ENCODE results near the gene PRG3.

Gene PRG3

DNA sequence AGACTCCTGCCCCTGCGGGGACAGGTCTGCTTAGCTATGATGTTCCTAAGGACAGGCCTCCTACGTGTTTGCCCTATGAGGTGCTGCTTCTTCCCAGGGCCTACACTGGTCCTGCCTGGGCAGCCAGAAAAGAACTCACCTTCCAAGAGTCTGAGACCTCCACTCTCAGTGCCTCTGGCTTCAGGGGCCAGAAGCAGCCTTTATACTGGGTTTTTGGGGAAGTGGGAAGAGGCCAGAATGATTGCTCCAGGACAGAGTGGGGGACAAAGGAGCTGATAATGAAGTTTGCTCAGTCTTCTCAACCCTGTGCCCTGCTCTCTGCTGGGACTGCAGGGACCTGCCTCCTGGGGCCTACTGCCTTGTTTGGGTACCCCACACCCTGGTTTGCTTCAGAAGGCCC, at the start of gene PRG3:
PRG3 (minus strand) TSS at position 176 of the 400 bp plus-strand sequence. CDS start 442 bp downstream, outside the sequence.
- in situ Hi-C loops (cut with MboI; ENCODE audit: low sequenced_read_pairs) = no loop called here

DNA sequence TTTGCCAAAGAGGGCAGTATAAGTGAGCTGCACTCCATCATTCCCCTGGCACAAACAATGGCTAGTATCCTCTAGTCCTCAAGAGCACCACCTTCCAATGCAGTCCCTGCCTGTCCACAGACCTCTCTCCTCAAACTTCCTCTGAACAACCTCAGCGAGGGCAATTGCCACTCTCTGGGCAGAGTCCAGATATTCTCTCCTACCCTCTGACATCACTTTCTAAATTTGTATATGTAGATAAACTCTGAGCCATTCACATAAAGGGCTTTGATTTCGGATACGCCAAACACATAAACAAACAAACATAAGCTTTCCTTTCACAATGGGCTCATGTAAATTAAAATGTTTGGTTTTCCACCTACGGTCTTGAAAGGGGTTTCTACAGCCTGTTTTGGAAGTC, 49.0 kb upstream of the PRG3 start:
- in situ Hi-C loops (cut with MboI; ENCODE audit: low sequenced_read_pairs) = no loop called here

GRCh38 chr11:57428643-57429042, 47.7 kb upstream of the PRG3 start:
- in situ Hi-C loops (cut with MboI; ENCODE audit: low sequenced_read_pairs) = no loop called here

DNA sequence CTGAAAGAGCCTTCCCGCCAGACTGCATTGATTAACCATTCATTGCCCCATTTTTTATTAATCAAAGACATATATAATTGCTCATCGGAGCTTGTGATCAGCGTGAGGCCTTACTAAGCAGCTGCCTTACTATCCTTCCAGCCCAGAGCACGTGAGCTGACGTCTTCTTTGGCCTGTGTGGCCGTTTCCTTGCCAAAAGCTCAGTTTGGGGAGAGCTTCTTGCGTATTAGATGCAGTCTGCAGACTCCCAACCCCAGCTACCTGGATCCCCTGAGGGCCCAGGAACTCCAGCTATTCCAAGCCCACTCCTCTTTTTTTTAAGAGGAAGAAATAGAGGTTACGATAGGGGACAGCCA, 46.8 kb upstream of the PRG3 start:
- in situ Hi-C loops (cut with MboI; ENCODE audit: low sequenced_read_pairs) = no loop called here

- in situ Hi-C loops (cut with MboI; ENCODE audit: low sequenced_read_pairs) = no loop called here
These were observed 46.2 kb upstream of the PRG3 start, which contains the start of gene SLC43A3 for GRCh38 chr11:57426929-57427726. Gene SLC43A3, minus strand, starts transcription at chr11:57427121. Its CDS starts 949 bp downstream, at chr11:57426172.

- in situ Hi-C loops (cut with MboI; ENCODE audit: low sequenced_read_pairs) = no loop called here
These were observed 45.5 kb upstream of the PRG3 start for GRCh38 chr11:57426439-57426928.

DNA sequence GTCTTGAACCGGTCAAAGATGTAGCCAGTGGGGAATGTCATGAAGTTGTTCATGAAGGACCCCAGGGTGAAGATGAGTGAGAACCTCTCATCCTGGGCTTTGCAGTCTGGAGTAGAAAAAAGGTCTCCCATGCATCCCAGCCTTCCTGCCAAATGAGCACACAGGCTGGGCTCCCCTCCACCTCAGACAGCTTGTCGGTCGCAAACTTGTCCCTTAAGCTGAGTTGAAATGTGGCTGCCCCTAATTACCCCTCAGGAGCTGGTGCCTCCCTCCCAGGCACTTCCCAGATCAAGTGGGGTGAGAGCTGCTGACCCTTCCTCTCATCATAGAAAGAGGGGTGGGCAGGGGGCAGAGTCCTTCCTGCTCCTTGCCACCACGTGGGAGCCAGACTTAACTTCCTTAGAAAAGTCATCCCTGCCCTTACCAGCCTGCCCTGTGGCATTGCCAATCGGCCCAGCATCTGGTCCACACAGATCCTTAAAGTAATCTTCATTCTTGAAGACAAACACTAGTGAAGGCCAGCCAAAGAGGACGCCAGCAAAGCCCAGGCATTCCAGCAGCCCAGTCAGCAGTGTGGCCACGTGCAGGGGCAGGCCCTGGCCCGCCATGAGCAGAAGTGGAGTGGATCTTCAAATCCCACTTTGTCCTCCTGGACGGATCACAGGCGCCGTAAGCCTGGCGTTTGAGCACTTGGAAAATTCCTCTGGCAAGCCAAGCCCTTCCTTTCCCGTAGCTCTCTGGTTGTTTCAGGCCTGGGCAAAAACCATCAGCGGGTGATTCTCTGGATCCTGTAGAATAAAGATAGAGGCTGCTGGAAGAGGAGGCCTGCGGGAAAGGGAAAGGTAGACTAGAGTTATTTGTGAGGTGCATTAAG, 44.9 kb upstream of the PRG3 start:
- in situ Hi-C loops (cut with MboI; ENCODE audit: low sequenced_read_pairs) = no loop called here

- in situ Hi-C loops (cut with MboI; ENCODE audit: low sequenced_read_pairs) = no loop called here
These were observed 44.0 kb upstream of the PRG3 start for GRCh38 chr11:57424792-57425564.

- in situ Hi-C loops (cut with MboI; ENCODE audit: low sequenced_read_pairs) = no loop called here
These were observed 43.3 kb upstream of the PRG3 start for GRCh38 chr11:57424137-57424791.

DNA sequence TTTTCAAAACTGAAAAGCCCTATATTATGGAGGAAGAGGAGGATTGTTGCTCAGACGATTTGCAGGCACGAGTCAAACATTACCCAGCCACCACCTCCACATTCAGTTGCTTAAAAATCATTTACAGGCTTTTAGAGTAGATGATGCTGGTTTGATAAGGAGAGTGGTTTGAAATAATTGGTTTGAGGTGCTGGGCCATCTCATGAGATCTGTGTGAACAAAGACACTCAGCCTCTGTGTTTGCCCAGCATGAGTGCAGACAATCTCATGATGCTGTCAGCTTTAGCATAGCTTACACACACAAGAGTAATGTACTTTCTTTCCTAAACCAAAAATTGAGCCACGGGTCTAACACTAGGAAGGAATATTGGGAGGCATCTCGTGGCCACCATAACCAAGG, 41.7 kb upstream of the PRG3 start:
- in situ Hi-C loops (cut with MboI; ENCODE audit: low sequenced_read_pairs) = no loop called here

DNA sequence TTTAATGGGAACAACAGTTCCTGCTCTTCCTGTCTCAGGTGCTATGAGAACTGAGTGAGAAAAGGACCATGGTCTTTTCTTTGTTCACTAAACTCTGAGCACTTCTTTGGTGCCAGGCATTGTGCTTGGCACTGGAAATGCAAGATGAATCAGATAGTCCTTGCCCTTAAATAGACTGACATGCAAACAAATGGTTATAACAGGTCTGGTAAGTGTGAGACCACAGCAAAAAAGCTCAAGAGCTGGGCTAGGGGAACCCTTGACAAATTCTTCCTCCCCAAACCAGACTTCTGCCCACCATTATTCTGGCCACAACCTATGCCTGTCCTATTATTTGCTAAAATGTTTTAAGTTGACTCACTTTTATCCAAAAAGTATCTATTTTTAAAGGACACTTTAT, 40.9 kb upstream of the PRG3 start:
- in situ Hi-C loops (cut with MboI; ENCODE audit: low sequenced_read_pairs) = no loop called here

GRCh38 chr11:57421066-57421465, 40.1 kb upstream of the PRG3 start:
- in situ Hi-C loops (cut with MboI; ENCODE audit: low sequenced_read_pairs) = no loop called here

- in situ Hi-C loops (cut with MboI; ENCODE audit: low sequenced_read_pairs) = no loop called here
These were observed 38.2 kb upstream of the PRG3 start for GRCh38 chr11:57419146-57419545.

GRCh38 chr11:57418131-57418530, 37.2 kb upstream of the PRG3 start:
- in situ Hi-C loops (cut with MboI; ENCODE audit: low sequenced_read_pairs) = no loop called here

GRCh38 chr11:57417056-57417455, 36.1 kb upstream of the PRG3 start:
- in situ Hi-C loops (cut with MboI; ENCODE audit: low sequenced_read_pairs) = no loop called here

DNA sequence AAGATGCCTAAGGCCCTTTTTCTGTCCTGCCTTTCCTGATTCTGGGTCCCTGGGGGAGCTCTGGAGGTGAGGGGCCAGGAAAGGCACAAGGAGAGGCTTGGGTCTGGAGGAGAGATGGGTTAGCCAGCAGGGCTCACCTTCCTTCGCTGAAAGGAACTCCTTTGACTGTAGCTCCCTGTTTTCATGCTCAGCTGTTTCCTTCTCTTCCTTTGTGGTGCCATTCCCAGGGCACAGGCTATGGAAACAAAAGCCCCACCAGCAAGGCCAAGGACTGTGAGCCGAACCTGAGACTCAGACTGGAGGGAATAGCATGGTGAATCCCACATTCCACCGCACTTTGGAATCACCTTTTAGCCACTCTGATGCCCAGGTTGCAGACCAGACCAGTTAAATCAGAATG, 35.5 kb upstream of the PRG3 start:
- in situ Hi-C loops (cut with MboI; ENCODE audit: low sequenced_read_pairs) = no loop called here

GRCh38 chr11:57414612-57415212, 33.8 kb upstream of the PRG3 start:
- in situ Hi-C loops (cut with MboI; ENCODE audit: low sequenced_read_pairs) = no loop called here

GRCh38 chr11:57413681-57414080, 32.7 kb upstream of the PRG3 start:
- in situ Hi-C loops (cut with MboI; ENCODE audit: low sequenced_read_pairs) = no loop called here

- in situ Hi-C loops (cut with MboI; ENCODE audit: low sequenced_read_pairs) = no loop called here
These were observed 29.3 kb upstream of the PRG3 start for GRCh38 chr11:57410287-57410686.
